Measurements from ENCODE around the gene DRC7.

Gene DRC7

GRCh38 chr16:57666353-57667047, 28.1 kb upstream of the DRC7 start:
- no peak for DNase-seq (ENCODE audit: low read depth)
- no peak overlapping the region for H3K4me3 ChIP-seq (ENCODE audit: low read length)
- TF ChIP-seq CTCF (conservative IDR thresholded peaks at IDR 0.05; ENCODE audit: low read length), result no peak

DNA sequence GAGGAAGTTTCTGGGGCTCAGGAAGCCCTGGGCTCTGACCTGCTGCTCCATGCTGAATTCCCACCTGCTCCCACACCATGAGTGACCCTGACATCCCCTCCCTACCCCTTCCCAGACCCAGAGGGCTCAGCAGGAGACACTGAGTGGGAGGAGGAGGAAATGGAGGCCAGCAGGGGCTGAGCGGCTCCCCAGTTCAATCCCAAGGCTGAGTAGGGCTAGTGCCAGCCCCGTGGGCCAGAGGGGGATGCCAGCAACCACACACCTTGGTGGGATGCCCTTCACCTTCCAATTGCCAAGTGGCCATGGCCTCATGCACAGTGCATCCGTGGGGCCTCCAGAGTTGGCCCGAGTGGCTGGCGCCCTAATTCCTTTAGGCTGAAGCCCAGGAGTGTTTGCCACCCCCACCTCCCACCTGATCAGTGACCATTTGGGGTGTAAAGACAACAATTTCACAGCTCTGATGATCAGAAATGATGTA, 27.5 kb upstream of the DRC7 start:
- H3K4me3 ChIP-seq (ENCODE audit: low read length), result no peak overlapping the region
- no peak for TF ChIP-seq CTCF (conservative IDR thresholded peaks at IDR 0.05; ENCODE audit: low read length)
- no peak for DNase-seq (ENCODE audit: low read depth)

DNA sequence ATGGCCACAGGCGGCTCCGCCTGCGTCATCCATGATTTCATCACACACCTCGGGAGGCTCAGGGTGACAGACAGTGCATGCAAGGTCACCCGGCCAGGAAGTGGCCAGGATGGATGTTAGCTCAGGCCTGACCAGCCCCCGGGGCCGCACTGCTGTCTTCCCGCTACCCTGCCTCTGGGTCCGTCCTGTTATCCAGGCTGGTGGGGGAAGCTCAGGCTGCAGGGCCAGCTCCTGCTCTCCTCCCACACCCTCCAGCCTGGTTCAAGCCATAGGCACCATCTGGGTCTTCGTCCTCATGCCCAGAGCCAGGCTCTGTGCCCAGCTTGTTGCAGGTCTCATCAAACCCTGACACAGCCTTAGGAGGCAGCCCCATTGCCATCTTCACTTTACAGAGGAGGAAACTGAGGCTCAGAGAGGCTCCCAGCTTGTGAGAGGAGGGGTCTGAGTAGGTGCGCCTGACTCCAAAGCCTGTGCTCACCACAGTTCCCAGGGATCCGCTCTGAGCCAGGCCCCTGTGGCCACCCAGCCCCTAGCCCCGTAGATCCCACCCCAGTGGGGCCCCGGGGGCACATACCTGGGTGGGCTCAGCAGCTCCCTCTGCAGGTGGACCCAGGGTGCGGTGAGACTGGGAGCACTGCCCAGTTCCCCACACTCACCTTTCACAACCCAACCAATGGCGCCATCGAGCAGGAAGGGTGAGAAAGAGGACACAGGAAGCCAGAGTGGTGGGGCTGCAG, 26.9 kb upstream of the DRC7 start:
- no peak overlapping the region for H3K4me3 ChIP-seq (ENCODE audit: low read length)
- TF ChIP-seq CTCF (conservative IDR thresholded peaks at IDR 0.05; ENCODE audit: low read length), result no peak
- DNase-seq (ENCODE audit: low read depth), result no peak

GRCh38 chr16:57668263-57668571, 26.4 kb upstream of the DRC7 start, which contains the start of gene ADGRG3:
Gene ADGRG3, plus strand, starts transcription at chr16:57668306. Its CDS starts 42 bp downstream, at chr16:57668348.
- H3K4me3 ChIP-seq (ENCODE audit: low read length), result no peak within 1 kb of the TSS
- no peak for TF ChIP-seq CTCF (conservative IDR thresholded peaks at IDR 0.05; ENCODE audit: low read length)
- no peak for DNase-seq (ENCODE audit: low read depth)

GRCh38 chr16:57668630-57669475, 25.8 kb upstream of the DRC7 start:
- no peak for TF ChIP-seq CTCF (conservative IDR thresholded peaks at IDR 0.05; ENCODE audit: low read length)
- no peak for DNase-seq (ENCODE audit: low read depth)
- no peak overlapping the region for H3K4me3 ChIP-seq (ENCODE audit: low read length)

GRCh38 chr16:57669476-57670162, 25.0 kb upstream of the DRC7 start:
- TF ChIP-seq CTCF (conservative IDR thresholded peaks at IDR 0.05; ENCODE audit: low read length), result no peak
- DNase-seq (ENCODE audit: low read depth), result no peak
- H3K4me3 ChIP-seq (ENCODE audit: low read length), result no peak overlapping the region
